C1 segment of cervical spinal cord (tissue), 14 donors: ENCODE measurements around the gene SLC7A4.
A peak's percentile ranks its signal among the peaks of the same experiment; 100 is the strongest.
"Not testable (repeated sequence)": the region's sequence is repeated elsewhere in the genome, so short reads cannot be mapped to it uniquely, and the experiment has no call there.

ENCODE experiments used
- DNase-seq, 14 donors: peaks; one replicate each; lab custom pipeline; 2025; lab: John Stamatoyannopoulos, UW

Gene SLC7A4, protein sequence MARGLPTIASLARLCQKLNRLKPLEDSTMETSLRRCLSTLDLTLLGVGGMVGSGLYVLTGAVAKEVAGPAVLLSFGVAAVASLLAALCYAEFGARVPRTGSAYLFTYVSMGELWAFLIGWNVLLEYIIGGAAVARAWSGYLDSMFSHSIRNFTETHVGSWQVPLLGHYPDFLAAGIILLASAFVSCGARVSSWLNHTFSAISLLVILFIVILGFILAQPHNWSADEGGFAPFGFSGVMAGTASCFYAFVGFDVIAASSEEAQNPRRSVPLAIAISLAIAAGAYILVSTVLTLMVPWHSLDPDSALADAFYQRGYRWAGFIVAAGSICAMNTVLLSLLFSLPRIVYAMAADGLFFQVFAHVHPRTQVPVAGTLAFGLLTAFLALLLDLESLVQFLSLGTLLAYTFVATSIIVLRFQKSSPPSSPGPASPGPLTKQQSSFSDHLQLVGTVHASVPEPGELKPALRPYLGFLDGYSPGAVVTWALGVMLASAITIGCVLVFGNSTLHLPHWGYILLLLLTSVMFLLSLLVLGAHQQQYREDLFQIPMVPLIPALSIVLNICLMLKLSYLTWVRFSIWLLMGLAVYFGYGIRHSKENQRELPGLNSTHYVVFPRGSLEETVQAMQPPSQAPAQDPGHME

DNA sequence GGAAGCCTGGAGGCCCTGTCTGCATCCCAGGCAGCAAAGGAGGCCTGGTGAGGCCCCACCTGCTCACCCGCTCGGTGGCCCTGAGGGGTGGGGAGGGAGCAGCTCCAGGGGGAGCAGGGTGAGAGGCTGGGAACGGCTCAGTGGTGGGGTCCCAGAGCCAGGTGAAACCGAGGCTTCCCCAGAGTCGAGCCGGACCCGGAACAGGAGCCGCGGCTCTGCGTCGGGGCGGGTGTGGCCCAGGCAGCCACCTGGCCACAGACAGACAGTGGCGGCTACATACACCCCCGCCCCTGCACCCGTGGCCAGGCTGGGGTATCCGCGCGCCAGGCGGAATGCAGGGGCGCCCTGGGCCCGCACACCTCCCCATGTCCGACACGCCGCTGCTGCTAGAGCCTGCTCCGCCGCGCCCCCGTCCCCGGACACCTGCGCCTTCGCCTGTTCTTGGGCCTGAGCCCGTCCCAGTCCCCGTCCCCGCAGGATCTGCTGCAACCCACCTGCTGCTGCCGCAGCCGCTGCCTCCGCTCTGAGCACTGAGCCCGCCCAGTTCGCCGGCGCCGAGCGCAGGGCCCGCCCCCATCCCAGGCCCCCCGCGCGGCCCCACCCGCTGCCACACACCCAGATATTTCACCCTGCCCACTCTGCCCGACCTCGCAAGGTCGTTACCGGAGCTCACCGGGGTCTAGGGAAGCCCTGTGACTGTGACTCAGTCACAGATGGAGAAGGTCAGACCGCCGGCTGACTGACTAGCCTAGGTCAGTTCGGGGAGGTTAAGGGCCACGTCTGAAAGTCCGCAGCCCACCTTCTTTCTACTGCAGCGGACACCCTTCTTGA, at the start of gene SLC7A4:
SLC7A4 (minus strand) TSS at position 525 of the 831 bp plus-strand sequence. CDS start 749 bp downstream, outside the sequence.
- peak in 1 of 14 donors; percentile 48 for DNase-seq

DNA sequence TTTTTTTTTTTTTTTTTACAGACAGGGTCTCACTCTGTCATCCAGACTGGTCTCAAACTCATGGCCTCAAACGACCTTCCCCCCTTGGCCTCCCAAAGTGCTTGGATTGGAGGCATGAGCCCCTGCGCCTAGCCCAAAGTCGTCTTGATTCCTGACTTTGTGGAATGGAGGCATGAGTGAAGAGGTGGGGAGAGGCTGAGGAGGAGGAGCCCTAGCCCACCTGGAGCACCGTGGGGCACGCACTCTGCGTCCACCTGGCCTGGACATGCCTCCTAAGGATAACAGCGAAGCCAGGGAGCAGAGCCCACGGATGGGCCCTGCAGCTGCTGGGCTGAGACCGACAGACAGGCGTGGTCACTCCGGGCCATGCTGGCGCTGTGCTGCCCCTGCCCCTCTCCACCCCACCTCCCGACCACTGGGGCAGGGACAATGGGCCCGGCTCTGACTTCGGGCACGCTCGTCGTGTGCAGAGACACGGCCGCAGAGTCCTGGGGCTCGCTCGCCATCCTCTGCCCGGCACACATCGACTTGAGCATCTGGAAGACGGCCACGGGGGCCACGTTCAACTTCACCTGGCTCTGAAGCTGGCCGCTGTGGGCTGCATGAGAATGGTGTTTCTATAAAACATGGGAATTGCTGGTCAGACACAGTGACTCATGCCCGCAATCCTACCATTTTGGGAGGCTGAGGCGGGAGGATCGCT, 48.2 kb upstream of the SLC7A4 start:
- DNase-seq = no peak

DNA sequence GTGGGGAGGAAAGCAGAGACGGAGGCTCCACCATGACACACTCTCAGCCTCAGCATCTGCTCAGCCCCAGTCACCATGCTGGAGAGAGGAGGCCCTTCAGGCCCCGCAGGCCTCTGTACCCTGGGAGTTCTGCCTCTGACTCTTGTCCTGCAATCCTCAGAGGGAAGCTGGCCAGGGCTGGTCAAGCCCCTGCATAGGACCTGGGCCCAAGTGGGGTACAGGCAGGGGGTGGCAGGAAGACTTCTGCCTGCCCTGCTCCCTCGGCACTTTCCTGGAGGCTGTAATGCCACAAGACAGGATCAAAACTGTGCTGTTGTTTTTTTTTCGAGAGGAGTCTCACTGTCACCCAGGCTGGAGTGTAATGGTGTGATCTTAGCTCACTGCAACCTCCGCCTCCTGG, 47.1 kb upstream of the SLC7A4 start:
- no peak for DNase-seq

DNA sequence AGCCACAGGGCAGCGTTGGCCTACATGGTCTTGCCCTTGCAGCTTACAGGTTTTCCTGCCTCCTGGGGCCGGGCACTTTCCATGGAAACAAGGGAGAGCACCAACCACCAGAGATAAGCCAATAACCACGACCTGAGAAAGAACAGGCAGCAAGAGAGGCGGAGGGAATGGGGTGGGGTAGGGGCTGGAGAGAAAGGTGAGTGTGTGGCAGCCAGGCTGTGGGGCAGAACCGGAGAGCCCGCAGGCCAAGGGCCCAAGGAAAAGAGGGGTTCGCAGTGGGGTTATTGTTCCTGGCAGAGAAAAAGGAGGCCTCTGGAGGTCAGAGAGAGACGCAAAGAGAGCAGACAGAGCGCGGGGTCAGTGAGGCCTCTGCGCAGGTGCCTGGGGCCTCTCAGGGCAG, 46.6 kb upstream of the SLC7A4 start:
- DNase-seq = no peak

DNA sequence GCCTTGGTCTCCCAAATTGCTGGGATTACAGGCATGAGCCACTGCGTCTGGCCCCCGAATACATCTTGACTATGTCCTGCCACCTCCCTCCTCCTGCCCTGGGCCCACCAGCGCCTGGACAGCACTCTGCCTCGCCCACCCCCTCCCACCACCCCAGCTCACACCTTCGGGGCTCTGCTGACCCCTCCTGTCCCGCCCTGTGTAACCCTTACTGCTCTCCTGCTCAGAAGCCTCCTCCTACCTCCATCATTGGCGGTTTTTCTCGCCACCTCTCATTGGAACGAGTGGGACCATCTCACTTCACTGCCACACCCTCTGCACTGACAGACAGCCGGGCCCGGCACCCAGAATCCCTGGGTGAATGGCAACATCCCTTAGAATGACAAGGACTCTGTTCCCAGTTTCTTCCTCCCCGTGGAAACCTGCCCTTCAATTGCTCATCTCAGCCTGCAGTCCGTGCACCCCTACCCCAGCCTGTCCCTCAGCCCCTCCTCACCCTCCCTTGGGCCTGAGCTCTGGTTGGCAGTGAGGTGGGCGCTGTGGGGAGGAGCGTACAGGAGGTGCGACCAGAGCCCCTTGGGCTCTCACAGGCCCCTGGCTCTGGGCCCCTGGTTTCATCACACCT, 45.6 kb upstream of the SLC7A4 start:
- no peak for DNase-seq

DNA sequence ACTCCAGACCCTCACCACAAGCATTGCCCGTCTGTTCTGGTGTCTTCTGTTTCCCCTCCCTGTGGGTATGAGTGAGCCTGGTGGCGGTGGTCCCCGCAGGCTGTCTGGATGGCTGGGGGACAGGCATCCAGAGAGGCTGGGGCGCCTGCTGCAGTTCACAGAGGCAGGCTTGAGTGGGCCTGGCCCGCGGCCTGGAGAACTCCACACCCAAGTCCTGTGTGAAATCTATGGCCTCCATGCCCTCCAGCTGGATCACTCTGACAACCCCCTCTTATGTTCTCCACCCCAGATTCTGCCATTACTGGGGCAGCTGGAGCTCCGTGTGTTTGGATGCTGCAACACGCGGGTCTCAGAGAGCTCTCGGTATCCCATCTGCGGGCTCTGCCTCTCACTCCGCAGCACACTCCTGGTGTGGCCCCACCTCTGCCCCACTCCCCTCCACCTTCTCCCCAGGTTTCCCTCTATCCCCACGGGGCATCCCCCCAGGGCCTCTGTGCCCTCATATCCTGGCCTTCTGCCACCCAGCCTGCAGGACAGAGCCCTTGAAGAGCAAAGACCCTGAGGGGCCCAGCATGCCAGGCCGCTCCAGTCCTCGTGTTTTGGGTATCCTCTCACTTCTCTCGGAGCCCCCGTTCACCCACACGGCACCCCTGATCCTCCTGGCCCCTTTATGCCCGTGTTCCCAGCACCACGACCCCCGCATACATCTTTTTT, 44.7 kb upstream of the SLC7A4 start:
- DNase-seq = no peak

DNA sequence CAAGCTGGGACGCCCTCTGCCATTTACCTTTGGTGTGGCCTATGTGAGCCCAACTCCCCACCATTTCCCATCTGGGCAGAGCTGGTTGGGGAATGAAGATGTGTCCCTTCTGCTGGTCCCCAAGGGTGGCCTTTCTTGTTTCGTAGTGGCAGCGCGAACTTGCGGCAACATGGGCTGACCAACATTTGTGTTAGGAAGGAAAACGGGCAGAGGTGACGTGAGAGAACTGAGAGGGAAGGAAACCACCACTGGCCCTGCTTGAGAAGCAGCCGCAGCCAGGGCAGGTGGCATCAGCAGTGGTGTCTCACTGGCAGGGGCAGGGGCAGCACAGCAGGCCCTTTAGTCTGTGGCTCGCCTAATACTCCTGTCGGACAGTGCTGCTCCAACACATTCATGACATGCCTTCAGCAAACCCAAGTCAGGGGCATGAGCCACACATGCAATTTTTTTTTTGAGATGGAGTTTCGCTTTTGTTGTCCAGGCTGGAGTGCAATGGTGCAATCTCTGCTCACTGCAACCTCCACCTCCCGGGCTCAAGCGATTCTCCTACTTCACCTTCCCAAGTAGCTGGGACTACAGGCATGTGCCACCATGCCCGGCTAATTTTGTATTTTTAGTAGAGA, 43.3 kb upstream of the SLC7A4 start:
- DNase-seq = no peak

DNA sequence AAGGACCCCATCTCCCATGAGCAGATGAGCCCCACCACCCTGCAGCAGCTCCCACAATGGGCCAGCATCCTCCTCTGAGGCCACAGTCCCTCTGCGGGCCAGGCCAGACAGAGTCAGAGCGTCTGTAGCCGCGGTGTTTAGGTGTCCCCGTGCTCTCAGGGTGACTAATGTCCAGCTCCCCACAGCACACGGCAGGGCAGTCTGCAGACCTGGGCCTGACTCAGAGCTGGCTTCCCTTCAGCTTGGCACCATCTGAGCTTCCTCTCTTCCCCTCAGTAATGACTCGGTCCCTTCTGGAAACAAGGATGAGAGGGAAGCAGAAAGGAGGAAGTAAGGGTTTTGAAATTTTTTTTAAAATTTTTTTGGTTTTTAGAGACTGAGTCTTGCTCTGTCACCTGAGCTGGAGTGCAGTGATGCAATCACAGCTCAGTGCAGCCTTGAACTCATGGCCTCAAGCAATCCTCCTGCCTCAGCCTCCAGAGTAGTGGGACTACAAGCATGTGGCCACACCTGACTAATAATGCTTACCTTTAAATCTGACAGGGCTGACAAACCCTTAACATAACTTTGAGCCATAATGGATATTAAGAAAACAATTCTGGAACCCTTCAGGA, 41.8 kb upstream of the SLC7A4 start:
- DNase-seq = no peak

DNA sequence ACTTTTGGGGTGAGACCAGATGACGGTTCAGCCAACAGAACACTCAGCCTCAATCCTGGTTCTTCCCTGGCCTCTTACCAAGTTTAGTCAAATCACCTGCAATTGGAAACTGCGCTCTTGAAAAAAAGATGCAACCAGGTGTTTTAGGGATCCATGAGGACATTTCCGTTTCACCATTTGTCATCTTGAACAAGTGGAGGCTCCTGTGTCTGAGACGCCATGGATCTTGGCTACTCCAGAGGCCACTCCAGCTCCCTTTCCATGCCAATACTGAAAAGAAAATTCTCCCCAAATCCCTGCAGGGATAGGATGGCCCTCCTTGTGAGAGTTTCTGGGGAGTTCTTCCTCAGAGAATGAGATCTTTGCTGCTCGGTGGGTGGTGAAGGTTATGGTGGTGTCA, 41.1 kb upstream of the SLC7A4 start:
- DNase-seq = no peak

DNA sequence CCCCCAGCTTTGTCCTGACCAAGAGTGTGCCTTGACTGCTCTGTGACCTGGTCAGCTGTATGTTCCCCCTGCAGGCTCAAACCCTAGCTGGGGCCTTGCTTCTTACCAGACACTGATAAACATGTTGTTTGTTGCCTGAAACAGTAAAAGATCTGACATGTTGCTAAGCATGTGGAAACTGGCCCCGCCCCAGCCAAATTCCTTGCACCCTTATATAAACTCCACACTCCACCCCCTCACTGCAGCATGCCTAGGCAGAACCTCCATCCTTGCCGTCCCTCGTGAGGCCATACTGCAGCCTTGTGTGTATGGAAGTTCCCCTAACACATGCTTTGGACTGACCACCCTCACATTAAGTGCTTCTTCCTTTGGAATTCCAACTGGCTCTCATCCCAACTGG, 40.7 kb upstream of the SLC7A4 start:
- no peak for DNase-seq

DNA sequence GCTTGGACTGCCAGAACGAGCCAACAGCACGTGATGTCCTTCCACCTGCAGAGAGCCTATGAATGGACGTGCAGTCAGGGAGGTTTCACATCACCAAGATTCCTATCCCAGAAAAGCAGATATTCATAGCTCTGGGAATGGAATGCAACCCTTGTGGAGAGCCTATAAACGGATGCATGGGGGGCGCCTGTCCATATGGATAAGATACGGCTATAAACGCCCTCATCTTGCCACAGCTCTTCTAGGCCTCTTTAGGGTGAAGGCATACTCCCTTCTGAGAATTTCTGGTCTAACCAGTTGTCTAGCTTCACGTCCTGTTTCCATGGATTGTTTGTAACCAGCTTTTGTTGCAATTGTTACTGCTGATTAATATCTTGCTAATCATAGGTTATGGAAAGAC, 39.4 kb upstream of the SLC7A4 start:
- not testable (repeated sequence) for DNase-seq

DNA sequence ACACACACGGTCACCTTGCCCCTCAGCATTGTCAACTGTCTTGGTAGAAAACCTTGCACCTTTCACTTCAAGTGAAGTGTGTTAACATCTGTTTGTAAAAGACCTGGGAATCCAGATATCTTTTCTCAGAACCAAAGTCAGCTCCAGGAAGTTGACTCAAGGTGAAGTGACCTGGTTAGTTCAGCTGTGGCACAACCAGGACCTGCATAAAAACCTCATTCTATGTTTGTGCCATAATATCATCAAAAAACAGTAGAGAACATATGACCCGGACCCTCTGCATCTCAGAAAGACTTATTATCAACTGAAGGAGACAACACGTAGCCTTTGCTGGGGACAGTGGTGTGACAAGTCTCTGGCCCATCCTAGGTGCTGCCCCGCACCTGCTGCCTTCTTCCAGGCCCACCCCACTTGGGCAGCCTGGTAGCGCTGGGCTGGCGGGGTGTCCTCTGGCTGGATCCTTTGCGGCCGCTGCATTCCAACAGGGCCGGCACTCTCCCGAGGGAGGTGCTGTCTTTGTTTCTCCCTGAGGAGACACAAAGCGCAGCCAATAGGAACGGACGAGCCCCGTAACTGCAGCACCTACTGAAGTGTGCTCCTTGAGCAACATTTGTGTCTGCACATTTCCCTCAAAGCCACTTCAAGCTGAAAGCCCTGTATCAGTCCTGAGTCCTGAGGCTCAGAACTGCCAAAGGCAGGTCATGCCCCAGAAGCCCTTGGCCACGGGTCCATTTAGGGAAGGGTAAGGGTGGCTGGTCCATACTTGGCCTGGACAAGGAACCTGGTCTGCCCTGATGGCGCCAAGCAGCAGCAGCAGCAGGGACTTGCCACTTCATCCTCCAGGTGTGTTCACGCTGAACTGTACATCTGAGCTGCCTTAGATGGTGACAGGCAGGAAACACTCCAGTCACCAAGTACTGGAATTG, 38.6 kb upstream of the SLC7A4 start:
- no peak for DNase-seq

DNA sequence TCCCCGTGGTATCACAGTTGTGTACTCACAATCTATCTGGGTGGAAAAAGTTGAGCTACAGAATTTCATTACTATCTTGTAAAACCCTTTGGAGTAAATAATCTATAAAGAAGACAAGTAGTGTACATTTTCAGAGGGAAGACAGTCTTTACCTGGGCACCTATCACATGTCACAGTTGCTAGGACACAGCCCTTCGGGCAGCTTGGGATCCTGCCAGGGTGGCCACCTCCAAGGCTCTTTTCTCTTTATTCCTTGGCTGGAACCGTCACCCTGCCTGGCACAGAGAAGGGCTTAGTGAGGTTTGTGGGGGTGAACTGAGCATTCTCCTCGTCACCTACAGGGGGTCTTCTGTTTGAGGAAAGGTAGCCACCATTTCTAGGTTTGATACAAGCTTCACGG, 37.0 kb upstream of the SLC7A4 start:
- DNase-seq = no peak

DNA sequence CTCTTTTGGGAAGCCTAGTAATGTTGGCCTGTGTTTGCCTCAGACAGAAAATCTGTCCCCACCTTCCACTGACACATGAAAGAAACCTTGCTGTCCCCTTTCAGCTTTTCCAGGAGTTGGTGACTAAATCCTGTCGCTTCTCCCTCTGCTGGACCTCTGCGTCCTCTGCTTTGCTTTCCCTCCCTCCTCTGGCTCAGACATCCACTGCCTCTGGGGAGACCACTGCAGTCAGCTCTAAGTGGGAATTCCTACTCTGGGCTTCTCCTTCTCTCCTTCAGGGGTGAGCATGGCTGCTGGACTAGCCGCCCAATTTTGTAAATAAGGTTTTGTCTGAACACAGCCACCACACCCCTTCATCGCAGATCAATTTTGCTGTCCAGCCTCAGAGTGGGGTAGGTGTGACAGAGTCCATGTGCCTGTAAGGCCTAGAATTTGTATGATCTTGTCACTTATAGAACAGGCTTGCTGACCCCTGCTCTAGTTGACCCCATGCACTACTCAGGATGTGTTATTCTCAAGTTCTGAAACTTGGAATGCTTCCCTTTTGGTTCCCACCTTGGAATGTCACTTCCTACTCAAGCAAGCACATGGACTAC, 36.4 kb upstream of the SLC7A4 start:
- DNase-seq = no peak

DNA sequence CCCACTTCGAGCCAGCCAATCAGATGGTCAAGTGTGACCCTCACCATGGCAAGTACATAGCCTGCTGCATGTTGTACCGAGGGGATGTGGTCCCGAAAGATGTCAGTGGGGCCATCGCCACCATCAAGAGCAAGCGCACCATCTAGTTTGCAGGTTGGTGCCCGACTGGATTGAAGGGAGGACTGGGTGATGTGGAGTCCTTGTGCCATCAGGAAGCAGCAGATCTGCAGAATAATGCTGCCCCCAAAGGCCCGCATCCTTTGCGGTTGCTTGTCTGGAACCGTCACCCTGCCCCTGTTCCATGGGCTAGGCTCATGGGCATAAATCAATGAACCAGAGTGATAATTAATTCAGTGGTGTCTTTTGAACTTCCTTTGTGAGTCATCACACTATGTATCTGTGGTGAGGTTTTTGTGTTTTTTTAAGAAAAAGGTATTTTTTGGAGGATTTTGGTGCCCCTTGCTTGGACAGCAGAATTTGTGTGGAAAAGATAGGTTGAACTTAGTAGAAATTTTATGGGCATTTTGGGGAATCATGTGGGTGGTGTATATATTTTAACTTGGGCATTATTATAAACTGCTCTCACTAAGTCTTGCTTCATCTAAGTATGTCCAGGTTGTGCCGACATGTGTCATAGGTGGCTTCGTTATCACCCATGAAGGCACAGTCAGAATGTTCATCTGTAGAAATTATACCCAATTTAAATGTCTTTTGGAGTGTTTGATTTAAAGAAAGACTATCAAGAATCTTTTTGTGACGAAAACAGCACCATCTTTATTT, 35.7 kb upstream of the SLC7A4 start:
- DNase-seq = no peak

DNA sequence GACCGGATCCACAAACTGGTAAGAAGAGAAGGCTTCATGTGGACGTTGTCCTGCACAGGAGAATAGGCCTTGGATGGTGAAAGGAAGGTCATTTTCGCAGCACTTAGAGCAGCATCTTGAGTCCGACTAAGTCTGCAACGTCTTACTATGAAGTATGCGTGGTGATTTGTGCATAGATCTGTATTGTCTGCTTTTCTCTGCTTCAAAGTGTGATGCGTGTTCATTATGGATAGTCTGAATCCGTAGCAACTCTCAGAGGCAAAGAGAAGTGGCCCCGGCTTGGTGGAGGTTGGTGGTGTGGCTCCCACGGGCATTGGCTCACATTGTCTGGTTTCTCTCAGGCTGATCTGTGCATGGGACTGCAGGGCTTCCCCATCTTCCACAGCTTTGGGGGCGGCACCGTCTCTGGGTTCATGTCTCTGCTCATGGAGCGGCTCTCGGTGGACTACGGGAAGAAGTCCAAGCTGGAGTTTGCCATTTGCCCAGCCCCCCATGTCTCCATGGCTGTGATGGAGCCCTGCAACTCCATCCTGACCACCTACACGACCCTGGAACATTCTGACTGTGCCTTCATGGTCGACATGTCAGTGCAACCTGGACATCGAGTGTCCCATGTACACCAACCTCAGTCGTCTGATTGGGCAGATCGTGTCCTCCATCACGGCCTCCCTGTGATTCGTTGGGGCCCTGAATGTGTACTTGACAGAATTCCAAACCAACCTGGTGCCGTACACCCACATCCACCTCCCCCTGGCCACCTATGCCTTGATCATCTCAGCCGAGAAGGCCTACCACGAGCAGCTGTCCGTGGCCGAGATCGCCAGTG, 34.9 kb upstream of the SLC7A4 start:
- no peak for DNase-seq
